Parathyroid adenoma (tissue), 2 donors: ENCODE data around the gene ETS1.

Experiments
- H2AFZ ChIP-seq: fragments of 300-600 bp; sonication (generic); one replicate; pipeline ENCODE4 v1.7.0; 2017; ENCODE audit warnings: antibody characterized with exemption, mild to moderate bottlenecking
- H3K27ac ChIP-seq: fragments of 300-600 bp; sonication (generic); one replicate; pipeline ENCODE4 v1.7.0; 2017
- H3K27me3 ChIP-seq: fragments of 300-600 bp; sonication (generic); one replicate; pipeline ENCODE4 v1.7.0; 2017; ENCODE audit warnings: low read length; ENCODE audit not compliant: control insufficient read depth, insufficient read depth
- H3K36me3 ChIP-seq: fragments of 300-600 bp; sonication (generic); one replicate; pipeline ENCODE4 v1.7.0; 2017; ENCODE audit warnings: low read length; ENCODE audit not compliant: control insufficient read depth, insufficient read depth
- H3K4me1 ChIP-seq: fragments of 300-600 bp; sonication (generic); one replicate; pipeline ENCODE4 v1.7.0; 2017; ENCODE audit warnings: control low read depth
- H3K4me2 ChIP-seq: fragments of 300-600 bp; sonication (generic); one replicate; pipeline ENCODE4 v1.7.0; 2017; ENCODE audit warnings: low read length
- H3K4me3 ChIP-seq: fragments of 300-600 bp; sonication (generic); one replicate; pipeline ENCODE4 v1.7.0; 2017; ENCODE audit warnings: low read depth, low read length
- H3K79me2 ChIP-seq: fragments of 300-600 bp; sonication (generic); one replicate; pipeline ENCODE4 v1.7.0; 2017; ENCODE audit warnings: control low read depth
- H3K9ac ChIP-seq: fragments of 300-600 bp; sonication (generic); one replicate; pipeline ENCODE4 v1.7.0; 2017; ENCODE audit warnings: mild to moderate bottlenecking
- H3K9me3 ChIP-seq: fragments of 300-600 bp; sonication (generic); one replicate; pipeline ENCODE4 v1.7.0; 2017; ENCODE audit warnings: low read length; ENCODE audit not compliant: control insufficient read depth
- CTCF ChIP-seq: fragments of 300-600 bp; sonication (generic); IDR thresholded peaks from one replicate; pipeline ENCODE4 v1.7.0; 2017; ENCODE audit warnings: antibody characterized with exemption, mild to moderate bottlenecking
- donor health status: primary hyperparathyroidism.

The ETS1 gene

DNA sequence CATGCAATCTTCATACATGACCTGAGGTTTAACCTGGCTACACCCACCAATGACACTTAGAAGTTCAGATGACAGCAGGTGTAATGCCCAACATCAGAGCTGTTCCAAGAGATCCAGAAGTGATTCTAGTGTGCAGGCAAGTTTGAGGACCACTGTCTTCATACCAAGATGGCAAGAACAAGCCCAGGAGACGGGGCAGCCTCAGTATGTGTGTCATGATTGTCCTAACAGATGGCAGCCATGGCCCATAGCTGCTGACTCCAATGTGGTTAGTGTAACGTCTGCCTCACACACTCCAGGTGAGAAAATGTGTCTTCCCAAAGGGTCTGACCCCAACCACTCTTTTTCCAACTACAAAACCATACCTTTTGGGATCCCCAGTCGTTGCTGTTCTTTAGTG is 97.3 kb downstream of the ETS1 start:
- Histone ChIP-seq H3K9me3 (no peaks in the 10 kb centered on the region), H3K9ac (no peak overlapping the region), H2AFZ (no peak overlapping the region), H3K27ac (no peak overlapping the region), H3K4me3 (no peak overlapping the region), H3K27me3 (no peaks in the 10 kb centered on the region), H3K4me1 (no peaks in the 10 kb centered on the region), H3K4me2 (no peak overlapping the region), H3K79me2 (no peaks in the 10 kb centered on the region), H3K36me3 (no peaks in the 10 kb centered on the region)
- no peak for TF ChIP-seq CTCF

DNA sequence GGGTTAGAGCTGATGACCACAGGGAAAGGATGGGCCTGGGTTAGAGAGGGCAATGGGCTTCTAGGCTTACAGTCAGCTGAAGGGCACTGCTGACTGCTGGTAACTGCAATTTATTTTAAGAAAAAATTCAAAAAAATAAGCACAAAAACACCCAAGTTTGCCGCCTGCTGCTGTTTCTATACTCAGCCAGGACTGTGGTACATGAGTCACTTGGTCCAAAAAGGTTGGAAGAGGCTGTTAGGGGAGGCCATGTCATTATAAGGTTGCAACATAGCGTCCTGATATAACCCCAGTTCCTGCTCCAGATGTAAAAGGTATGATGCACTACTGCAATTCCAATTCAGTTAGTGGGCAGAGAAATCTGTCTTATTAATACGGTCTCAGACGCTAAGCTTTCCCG is 98.9 kb downstream of the ETS1 start:
- no peaks in the 10 kb centered on the region for H3K4me1 ChIP-seq
- no peaks in the 10 kb centered on the region for H3K36me3 ChIP-seq
- no peak overlapping the region for H3K4me3 ChIP-seq
- no peaks in the 10 kb centered on the region for H3K9me3 ChIP-seq
- H3K27ac ChIP-seq = no peak overlapping the region
- no peak overlapping the region for H3K4me2 ChIP-seq
- no peak for TF ChIP-seq CTCF
- no peaks in the 10 kb centered on the region for H3K79me2 ChIP-seq
- H3K27me3 ChIP-seq = no peaks in the 10 kb centered on the region
- no peak overlapping the region for H3K9ac ChIP-seq
- no peak overlapping the region for H2AFZ ChIP-seq

DNA sequence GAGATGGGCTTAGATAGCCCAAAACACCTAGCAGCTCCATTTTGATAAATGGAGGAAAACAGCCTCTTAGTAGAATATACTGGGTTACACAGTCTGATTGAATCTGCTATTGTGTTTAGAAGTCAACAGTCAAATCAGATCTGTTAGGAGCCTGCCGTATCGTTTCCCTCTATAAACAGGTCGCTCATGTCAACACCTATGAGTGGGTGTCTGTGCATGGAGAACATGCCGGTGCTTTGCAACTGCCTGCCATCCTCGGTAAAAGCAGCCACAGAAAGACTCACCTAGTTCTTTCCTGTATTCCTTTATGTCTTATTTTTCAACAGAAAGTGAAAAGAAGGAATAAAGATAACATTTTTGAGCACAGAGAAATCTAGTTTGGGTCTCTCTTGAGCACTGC is 99.4 kb downstream of the ETS1 start:
- Histone ChIP-seq H3K4me3 (no peak overlapping the region), H3K4me1 (no peaks in the 10 kb centered on the region), H3K27ac (no peak overlapping the region), H3K36me3 (no peaks in the 10 kb centered on the region), H3K9ac (no peak overlapping the region), H3K27me3 (no peaks in the 10 kb centered on the region), H2AFZ (no peak overlapping the region), H3K9me3 (no peaks in the 10 kb centered on the region), H3K79me2 (no peaks in the 10 kb centered on the region), H3K4me2 (no peak overlapping the region)
- no peak for TF ChIP-seq CTCF

DNA sequence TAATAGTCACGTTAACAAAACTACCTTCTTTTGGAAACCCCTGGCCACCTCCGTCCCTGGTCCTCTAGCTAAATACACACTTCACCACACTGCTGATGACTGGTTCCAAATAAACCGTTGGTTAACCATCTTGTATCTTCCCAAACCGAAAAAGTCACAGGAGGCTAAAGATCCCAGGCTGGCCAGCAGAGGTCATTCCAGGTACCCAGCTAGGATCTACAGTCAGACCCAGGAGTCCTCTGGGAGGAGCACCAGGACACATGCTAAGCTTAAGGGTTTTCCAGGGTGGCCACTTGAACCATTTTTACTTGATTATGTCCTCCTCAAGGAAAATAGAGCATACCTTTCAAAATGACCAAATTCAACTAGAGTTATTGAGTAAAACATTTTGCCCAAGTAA is 103.2 kb downstream of the ETS1 start:
- H3K27ac ChIP-seq = peak overlapping the region; percentile 11
- no peak for TF ChIP-seq CTCF
- H3K4me3 ChIP-seq = no peak overlapping the region
- no peak overlapping the region for H2AFZ ChIP-seq
- no peak overlapping the region for H3K9ac ChIP-seq
- H3K79me2 ChIP-seq = no peaks in the 10 kb centered on the region
- H3K36me3 ChIP-seq = no peaks in the 10 kb centered on the region
- no peaks in the 10 kb centered on the region for H3K27me3 ChIP-seq
- no peaks in the 10 kb centered on the region for H3K4me1 ChIP-seq
- no peaks in the 10 kb centered on the region for H3K9me3 ChIP-seq
- H3K4me2 ChIP-seq = no peak overlapping the region

DNA sequence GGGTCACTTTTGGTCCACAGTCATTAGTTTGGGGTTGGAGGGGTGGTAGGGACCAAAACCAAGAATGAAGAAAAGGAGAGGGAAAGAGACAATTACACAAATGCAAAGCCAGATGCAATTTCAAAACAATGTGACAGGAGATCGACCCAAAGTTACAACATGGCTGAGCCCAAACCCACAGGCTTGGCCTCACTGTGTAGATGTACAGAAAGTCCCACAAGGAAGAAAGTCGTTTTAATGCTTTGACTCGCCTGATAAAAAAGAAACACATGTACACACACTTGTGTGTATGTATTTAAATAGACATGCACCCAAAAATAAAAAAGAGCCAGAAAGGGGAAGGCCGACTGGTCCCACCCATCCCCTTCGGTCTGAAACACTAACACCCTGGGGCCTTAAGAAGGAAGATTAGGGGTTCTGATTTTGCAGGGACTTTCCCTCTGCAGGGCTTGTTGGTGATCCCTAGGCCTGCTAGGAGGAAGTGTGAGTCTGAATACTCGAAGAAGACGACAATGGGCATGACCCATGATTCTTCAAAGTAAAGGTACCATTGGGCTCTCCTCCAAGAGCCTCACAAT is 104.1 kb downstream of the ETS1 start:
- peak overlapping the region; percentile 11 for H3K27ac ChIP-seq
- H3K4me2 ChIP-seq = no peak overlapping the region
- peaks cover 2% of the 10 kb centered on the region for H3K4me1 ChIP-seq
- no peaks in the 10 kb centered on the region for H3K36me3 ChIP-seq
- no peaks in the 10 kb centered on the region for H3K9me3 ChIP-seq
- no peaks in the 10 kb centered on the region for H3K79me2 ChIP-seq
- no peak overlapping the region for H3K9ac ChIP-seq
- no peak for TF ChIP-seq CTCF
- no peaks in the 10 kb centered on the region for H3K27me3 ChIP-seq
- no peak overlapping the region for H3K4me3 ChIP-seq
- H2AFZ ChIP-seq = no peak overlapping the region
